DOHH2 (cell line): ENCODE measurements around the gene RHOG.

Experiments
- H3F3A ChIP-seq: fragments of 200-600 bp; sonication (generic), shearing (Covaris generic); 2 replicates; pipeline ENCODE4 v1.6.0; 2016; ENCODE audit warnings: antibody characterized with exemption, mild to moderate bottlenecking; ENCODE audit not compliant: control insufficient read depth, insufficient read depth
- H3K27ac ChIP-seq: fragments of 200-600 bp; sonication (generic); 2 replicates; pipeline ENCODE4 v1.5.1; 2014; ENCODE audit warnings: low read depth, mild to moderate bottlenecking, low read length, moderate library complexity
- H3K27me3 ChIP-seq: fragments of 200-600 bp; sonication (generic); 2 replicates; pipeline ENCODE4 v1.6.1; 2014; ENCODE audit warnings: mild to moderate bottlenecking, low read length, mixed read lengths; ENCODE audit not compliant: control insufficient read depth
- H3K36me3 ChIP-seq: fragments of 200-600 bp; sonication (generic); 2 replicates; pipeline ENCODE4 v1.6.1; 2014; ENCODE audit warnings: mild to moderate bottlenecking, low read length, moderate library complexity, mixed read lengths; ENCODE audit not compliant: control insufficient read depth
- H3K4me1 ChIP-seq: fragments of 200-600 bp; sonication (generic); 2 replicates; pipeline ENCODE4 v1.6.1; 2014; ENCODE audit warnings: mild to moderate bottlenecking, low read length, mixed read lengths; ENCODE audit not compliant: control insufficient read depth
- H3K4me2 ChIP-seq: fragments of 200-600 bp; sonication (generic); 2 replicates; pipeline ENCODE4 v1.6.0; 2014; ENCODE audit warnings: mild to moderate bottlenecking, low read length, moderate library complexity
- H3K4me3 ChIP-seq: fragments of 200-600 bp; sonication (generic); 2 replicates; pipeline ENCODE4 v1.5.1; 2014; ENCODE audit warnings: mild to moderate bottlenecking, low read length, mixed read lengths
- H3K79me2 ChIP-seq: fragments of 200-600 bp; sonication (generic); 2 replicates; pipeline ENCODE4 v1.6.1; 2014; ENCODE audit warnings: mild to moderate bottlenecking, low read length, mixed read lengths; ENCODE audit not compliant: control insufficient read depth
- H3K9me2 ChIP-seq: fragments of 200-600 bp; sonication (generic); replicated peaks from 2 replicates; pipeline ENCODE4 v1.6.1; 2014; ENCODE audit warnings: mild to moderate bottlenecking, low read length, mixed read lengths; ENCODE audit not compliant: control insufficient read depth
- H3K9me3 ChIP-seq: fragments of 200-600 bp; sonication (generic); 2 replicates; pipeline ENCODE4 v1.6.1; 2014; ENCODE audit warnings: antibody characterized with exemption, low read length, mixed read lengths; ENCODE audit not compliant: control insufficient read depth, insufficient read depth
- H4K20me1 ChIP-seq: fragments of 200-600 bp; sonication (generic); 2 replicates; pipeline ENCODE4 v1.6.0; 2014; ENCODE audit warnings: low read depth, mild to moderate bottlenecking, antibody characterized with exemption, low read length, moderate library complexity; ENCODE audit not compliant: control insufficient read depth, insufficient read depth
- EZH2phosphoT487 ChIP-seq: fragments of 200-600 bp; sonication (generic); IDR thresholded peaks from 2 replicates; pipeline ENCODE4 v1.6.1; 2017; ENCODE audit warnings: borderline replicate concordance, mild to moderate bottlenecking, antibody characterized with exemption, low read length, moderate library complexity, mixed read lengths
- TF ChIP-seq, protein P1 (sequence below): fragments of 200-600 bp; sonication (generic); IDR thresholded peaks from one replicate; pipeline ENCODE4 v1.5.1; 2014; ENCODE audit warnings: antibody characterized with exemption, mild to moderate bottlenecking, low read depth, low read length; ENCODE audit not compliant: poor library complexity, severe bottlenecking

Gene RHOG

DNA sequence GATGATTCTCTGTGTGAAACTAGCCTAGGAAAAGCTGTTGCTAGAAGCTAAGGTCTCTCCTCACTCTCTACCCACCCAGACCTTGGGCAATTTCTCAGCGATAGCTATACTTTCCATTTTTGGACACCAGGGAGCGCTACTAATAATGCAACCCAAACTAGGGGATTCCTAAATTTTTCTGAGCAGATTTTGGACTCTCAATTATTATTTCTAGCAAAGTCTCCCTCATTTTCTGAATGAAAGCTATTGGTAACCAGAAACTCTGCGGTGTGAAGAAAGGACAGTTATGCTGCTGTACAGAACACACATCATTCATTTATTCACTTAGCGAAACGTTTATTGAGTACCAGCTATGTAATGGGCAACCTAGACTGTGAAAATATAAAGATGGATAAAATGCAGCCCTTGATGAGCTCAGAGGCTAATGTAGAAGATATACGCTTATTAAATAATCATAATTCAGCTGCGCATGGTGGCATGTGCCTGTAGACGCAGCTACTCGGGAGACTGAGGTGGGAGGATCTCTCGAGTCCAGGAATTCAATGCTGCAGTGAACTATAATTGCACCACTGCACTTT is 8.6 kb upstream of the RHOG start:
- H3K9me3 ChIP-seq: no peaks in the 10 kb centered on the region
- H3K9me2 ChIP-seq: no peaks in the 10 kb centered on the region
- H3K27me3 ChIP-seq: peaks cover 3% of the 10 kb centered on the region; the same call in 1 of the 2 replicates
- no peak overlapping the region for H3K4me2 ChIP-seq
- no peak overlapping the region for H3K27ac ChIP-seq
- H3K79me2 ChIP-seq: no peaks in the 10 kb centered on the region
- peaks cover 17% of the 10 kb centered on the region for H3K4me1 ChIP-seq
- TF ChIP-seq EZH2phosphoT487: no peak
- TF ChIP-seq, protein P1, sequence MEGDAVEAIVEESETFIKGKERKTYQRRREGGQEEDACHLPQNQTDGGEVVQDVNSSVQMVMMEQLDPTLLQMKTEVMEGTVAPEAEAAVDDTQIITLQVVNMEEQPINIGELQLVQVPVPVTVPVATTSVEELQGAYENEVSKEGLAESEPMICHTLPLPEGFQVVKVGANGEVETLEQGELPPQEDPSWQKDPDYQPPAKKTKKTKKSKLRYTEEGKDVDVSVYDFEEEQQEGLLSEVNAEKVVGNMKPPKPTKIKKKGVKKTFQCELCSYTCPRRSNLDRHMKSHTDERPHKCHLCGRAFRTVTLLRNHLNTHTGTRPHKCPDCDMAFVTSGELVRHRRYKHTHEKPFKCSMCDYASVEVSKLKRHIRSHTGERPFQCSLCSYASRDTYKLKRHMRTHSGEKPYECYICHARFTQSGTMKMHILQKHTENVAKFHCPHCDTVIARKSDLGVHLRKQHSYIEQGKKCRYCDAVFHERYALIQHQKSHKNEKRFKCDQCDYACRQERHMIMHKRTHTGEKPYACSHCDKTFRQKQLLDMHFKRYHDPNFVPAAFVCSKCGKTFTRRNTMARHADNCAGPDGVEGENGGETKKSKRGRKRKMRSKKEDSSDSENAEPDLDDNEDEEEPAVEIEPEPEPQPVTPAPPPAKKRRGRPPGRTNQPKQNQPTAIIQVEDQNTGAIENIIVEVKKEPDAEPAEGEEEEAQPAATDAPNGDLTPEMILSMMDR: peak; percentile 80
- 0 out of 2 replicates have a peak, but pooled peaks cover 3% of the 10 kb centered on the region for H3F3A ChIP-seq
- H3K4me3 ChIP-seq: no peak overlapping the region
- H4K20me1 ChIP-seq: no peaks in the 10 kb centered on the region
- H3K36me3 ChIP-seq: no peaks in the 10 kb centered on the region

DNA sequence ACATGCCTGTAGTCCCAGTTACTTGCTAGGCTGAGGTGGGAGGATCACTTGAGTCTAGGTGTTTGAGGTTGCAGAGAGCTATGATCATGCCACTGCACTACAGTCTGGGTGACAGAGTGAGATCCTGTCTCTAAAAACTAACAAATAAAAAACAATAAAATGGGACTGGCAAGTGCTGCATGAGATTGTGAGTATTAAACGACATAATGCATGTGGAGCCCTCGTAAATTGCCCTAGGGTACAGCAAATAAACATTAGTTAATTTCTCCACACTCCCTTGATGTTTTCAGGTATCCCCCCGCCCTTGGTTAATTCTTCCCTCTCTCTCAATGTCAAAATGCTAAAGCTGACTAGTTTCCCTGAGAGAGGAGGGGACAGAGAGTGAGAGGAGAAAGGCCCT is 4.9 kb upstream of the RHOG start:
- TF ChIP-seq, protein P1: no peak
- TF ChIP-seq EZH2phosphoT487: no peak
- Histone ChIP-seq H3K9me2 (no peaks in the 10 kb centered on the region), H3K36me3 (no peaks in the 10 kb centered on the region), H4K20me1 (no peaks in the 10 kb centered on the region), H3F3A (peaks cover 10% of the 10 kb centered on the region; the same call in 1 of the 2 replicates), H3K9me3 (no peaks in the 10 kb centered on the region), H3K4me1 (peaks cover 8% of the 10 kb centered on the region), H3K27me3 (peaks cover 3% of the 10 kb centered on the region; the same call in 1 of the 2 replicates), H3K27ac (no peak overlapping the region), H3K4me2 (no peak overlapping the region), H3K4me3 (no peak overlapping the region), H3K79me2 (peaks cover under 1% of the 10 kb centered on the region)

DNA sequence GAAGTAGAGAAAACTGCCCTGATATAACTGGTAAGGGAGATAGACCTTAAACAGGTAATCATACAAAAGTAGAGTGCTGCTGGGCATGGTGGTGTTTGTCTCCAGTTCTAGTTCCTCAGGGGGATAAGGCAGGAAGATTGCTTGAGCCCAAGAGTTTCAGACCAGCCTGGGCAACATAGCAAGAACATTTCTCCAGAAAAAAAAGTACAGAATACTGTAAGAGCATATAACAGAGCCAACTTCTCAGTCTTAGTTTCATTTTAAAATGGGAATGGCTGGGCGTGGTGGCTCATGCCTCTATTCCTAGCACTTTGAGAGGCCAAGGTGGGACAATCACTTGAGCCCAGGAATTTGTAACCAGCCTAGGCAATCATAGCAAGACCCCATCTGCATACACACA is 4.5 kb upstream of the RHOG start:
- Histone ChIP-seq H3K9me3 (no peaks in the 10 kb centered on the region), H3K27ac (no peak overlapping the region), H3K4me2 (no peak overlapping the region), H3K36me3 (no peaks in the 10 kb centered on the region), H3K4me3 (no peak overlapping the region), H3K4me1 (peaks cover 8% of the 10 kb centered on the region), H3F3A (peaks cover 10% of the 10 kb centered on the region; the same call in 1 of the 2 replicates), H3K27me3 (peaks cover 3% of the 10 kb centered on the region; the same call in 1 of the 2 replicates), H4K20me1 (no peaks in the 10 kb centered on the region), H3K9me2 (no peaks in the 10 kb centered on the region), H3K79me2 (peaks cover 5% of the 10 kb centered on the region)
- TF ChIP-seq, protein P1: no peak
- TF ChIP-seq EZH2phosphoT487: no peak
